HepG2 (cell line): ENCODE data around the gene RNF11. TPM values are rescaled to one million over a fixed set of nuclear protein-coding genes. Genes with fewer than 3 reads are reported as not detected.
A peak's percentile ranks its signal among the peaks of the same experiment; 100 is the strongest.

ENCODE experiments used
- ATAC-seq: fragments of 200-7000 bp; cut with Tn5 transposase; 3 replicates; pipeline ENCODE4 v1.9.1; 2020; ENCODE audit warnings: mild to moderate bottlenecking, moderate library complexity
- BruUV-seq: library from RNA; stranded (reverse); fragments of 400-500 nt; replicated peaks from 2 replicates; lab custom pipeline; 2021; lab: Mats Ljungman, UMichigan
- CTCF ChIA-PET: fragments of 300-600 bp; formaldehyde crosslinking; extraction: SDS; loops from one replicate; lab custom pipeline; 2021; ENCODE audit warnings: low total read pairs, inconsistent platforms, low intra/inter-chr PET ratio; lab: Yijun Ruan, JAX
- POLR2A ChIA-PET: fragments of 350-600 bp; sonication (Branson Sonifier 250); formaldehyde crosslinking; loops from one replicate; lab custom pipeline; 2020; ENCODE audit warnings: antibody characterized with exemption, inconsistent platforms; lab: Yijun Ruan, JAX
- DNase-seq: peaks from one replicate; pipeline ENCODE4 v3.0.0-alpha.2; 2015; ENCODE audit warnings: low spot score
- FAIRE-seq: peaks from 3 replicates; lab custom pipeline; 2011; peaks lifted over from hg19 to GRCh38; lab: Jason Lieb, UNC
- H2AFZ ChIP-seq: one replicate; pipeline ENCODE4 v1.6.1; 2011; ENCODE audit warnings: low read length, inconsistent platforms
- H3K27ac ChIP-seq: fragments of 300-600 bp; 3 replicates; pipeline ENCODE4 v1.8.0; 2011; ENCODE audit warnings: mixed run types, mild to moderate bottlenecking, mixed read lengths, low read length, inconsistent platforms; ENCODE audit not compliant: insufficient read depth; ENCODE audit errors: extremely low read length
- H3K27me3 ChIP-seq, 2 experiments: fragments of 200-600 bp in 1 of 2; 2 replicates in 1 of 2; 3 replicates in 1 of 2; pipeline versions ENCODE4 v1.6.0 to v1.8.0; 2011; ENCODE audit warnings: low read length in 2 of 2, mild to moderate bottlenecking in 2 of 2, moderate library complexity in 2 of 2, inconsistent platforms in 1 of 2; ENCODE audit not compliant: insufficient read depth in 2 of 2, control insufficient read depth in 1 of 2
- H3K36me3 ChIP-seq, 2 experiments: fragments of 200-600 bp in 1 of 2; replicated peaks in 1 of 2; 2 replicates in 1 of 2; 3 replicates in 1 of 2; pipeline versions ENCODE4 v1.5.1 to v1.8.0; 2011; ENCODE audit warnings: low read length in 2 of 2, inconsistent platforms in 1 of 2; ENCODE audit not compliant: insufficient read depth in 2 of 2, control insufficient read depth in 1 of 2
- H3K4me1 ChIP-seq: 2 replicates; pipeline ENCODE4 v1.5.1; 2012; ENCODE audit warnings: low read length, inconsistent platforms; ENCODE audit not compliant: insufficient read depth
- H3K4me2 ChIP-seq: 2 replicates; pipeline ENCODE4 v1.6.0; 2011; ENCODE audit warnings: low read depth, low read length, inconsistent platforms
- H3K4me3 ChIP-seq, 3 experiments: fragments of 200-600 bp in 1 of 3; sonication (generic), shearing (Covaris generic) in 1 of 3; replicated peaks in 1 of 3; 2 replicates each; pipeline ENCODE4 v1.5.1; 2011 to 2016; ENCODE audit warnings: low read length in 3 of 3, inconsistent platforms in 2 of 3, low read depth in 2 of 3, mild to moderate bottlenecking in 2 of 3, control low read depth in 1 of 3, mixed read lengths in 1 of 3; ENCODE audit not compliant: insufficient read depth in 1 of 3
- H3K79me2 ChIP-seq: one replicate; pipeline ENCODE4 v1.6.1; 2011; ENCODE audit warnings: low read length, inconsistent platforms; ENCODE audit not compliant: insufficient read depth
- H3K9ac ChIP-seq: 2 replicates; pipeline ENCODE4 v1.6.0; 2011; ENCODE audit warnings: mild to moderate bottlenecking, low read depth, low read length, inconsistent platforms; ENCODE audit not compliant: insufficient read depth
- H3K9me3 ChIP-seq: 2 replicates; pipeline ENCODE4 v1.5.1; 2012; ENCODE audit warnings: mild to moderate bottlenecking, low read length
- H4K20me1 ChIP-seq: 2 replicates; pipeline ENCODE4 v1.6.0; 2011; ENCODE audit warnings: inconsistent platforms, mild to moderate bottlenecking, low read length, moderate library complexity; ENCODE audit not compliant: insufficient read depth
- ATF3 ChIP-seq: sonication (generic); formaldehyde crosslinking; IDR thresholded peaks from 2 replicates; pipeline ENCODE4 v1.4.0; 2020; ENCODE audit warnings: missing genetic modification reagents
- CSRNP1 ChIP-seq: sonication (generic); formaldehyde crosslinking; IDR thresholded peaks from 2 replicates; pipeline ENCODE4 v1.8.1; 2023; ENCODE audit warnings: mild to moderate bottlenecking, missing genetic modification reagents
- DNMT1 ChIP-seq: sonication (generic); formaldehyde crosslinking; IDR thresholded peaks from 2 replicates; pipeline ENCODE4 v1.5.1; 2020; ENCODE audit warnings: mild to moderate bottlenecking, missing genetic modification reagents
- HDAC1 ChIP-seq: sonication (generic); formaldehyde crosslinking; IDR thresholded peaks from 2 replicates; pipeline ENCODE4 v1.5.1; 2020; ENCODE audit warnings: mild to moderate bottlenecking, missing genetic modification reagents
- HNF4A ChIP-seq: sonication (generic); formaldehyde crosslinking; IDR thresholded peaks from 2 replicates; pipeline ENCODE4 v1.4.0; 2020; ENCODE audit warnings: missing genetic modification reagents
- JUN ChIP-seq: sonication (generic); formaldehyde crosslinking; IDR thresholded peaks from 2 replicates; pipeline ENCODE4 v1.4.0; 2020; ENCODE audit warnings: mild to moderate bottlenecking, missing genetic modification reagents
- KDM1A ChIP-seq: IDR thresholded peaks from 2 replicates; pipeline ENCODE4 v1.6.1; 2016; ENCODE audit warnings: missing compliant biosample characterization
- NFE2L2 ChIP-seq: fragments of 150-350 bp; IDR thresholded peaks from 2 replicates; pipeline ENCODE4 v1.6.1; 2014; ENCODE audit warnings: low read length
- RBM39 ChIP-seq: fragments of 200-400 bp; formaldehyde crosslinking; IDR thresholded peaks from one replicate; pipeline ENCODE4 v1.6.1; 2018; ENCODE audit warnings: antibody characterized with exemption, mild to moderate bottlenecking, low read depth, low read length; ENCODE audit not compliant: poor library complexity, severe bottlenecking
- SALL1 ChIP-seq: sonication (generic); formaldehyde crosslinking; IDR thresholded peaks from 2 replicates; pipeline ENCODE4 v1.8.0; 2022; ENCODE audit warnings: mild to moderate bottlenecking, missing genetic modification reagents
- SMAD1 ChIP-seq: sonication (generic); formaldehyde crosslinking; IDR thresholded peaks from 2 replicates; pipeline ENCODE4 v1.4.0; 2020; ENCODE audit warnings: missing genetic modification reagents, low read depth, mild to moderate bottlenecking, borderline replicate concordance
- SNRNP70 ChIP-seq: fragments of 200-400 bp; formaldehyde crosslinking; IDR thresholded peaks from 2 replicates; pipeline ENCODE4 v1.6.1; 2017; ENCODE audit warnings: mild to moderate bottlenecking, low read depth, low read length, moderate library complexity
- SP140L ChIP-seq: sonication (generic); formaldehyde crosslinking; IDR thresholded peaks from 2 replicates; pipeline ENCODE4 v1.4.0; 2020; ENCODE audit warnings: missing genetic modification reagents, borderline replicate concordance
- THYN1 ChIP-seq: sonication (generic); formaldehyde crosslinking; IDR thresholded peaks from 2 replicates; pipeline ENCODE4 v1.8.1; 2023; ENCODE audit warnings: low read depth, mild to moderate bottlenecking, moderate library complexity, missing genetic modification reagents, borderline replicate concordance
- ZBTB7B ChIP-seq: sonication (generic); formaldehyde crosslinking; IDR thresholded peaks from 2 replicates; pipeline ENCODE4 v1.4.0; 2020; ENCODE audit warnings: missing genetic modification reagents
- ZFP36L1 ChIP-seq: sonication (generic); formaldehyde crosslinking; IDR thresholded peaks from 2 replicates; pipeline ENCODE4 v1.8.0; 2022; ENCODE audit warnings: mild to moderate bottlenecking, missing genetic modification reagents, moderate library complexity
- ZNF546 ChIP-seq: sonication (generic); formaldehyde crosslinking; conservative IDR thresholded peaks from 2 replicates; pipeline ENCODE4 v1.8.1; 2023; ENCODE audit warnings: mild to moderate bottlenecking, missing genetic modification reagents
- ZNF703 ChIP-seq: sonication (generic); formaldehyde crosslinking; IDR thresholded peaks from 2 replicates; pipeline ENCODE4 v1.5.1; 2020; ENCODE audit warnings: missing genetic modification reagents, mild to moderate bottlenecking, moderate library complexity, borderline replicate concordance
- WGBS: methylation state at CpG from one replicate; pipeline ENCODE4 v1.1.6; 2017; ENCODE audit warnings: low lambda C conversion rate; 5-methylcytosine and 5-hydroxymethylcytosine counted together
- in situ Hi-C: cut with HindIII; loops from 2 replicates; pipeline ENCODE4 v1.10.0; 2017; ENCODE audit warnings: low pct_unique_long_range_greater_than_20kb; ENCODE audit not compliant: extremely low pct_ligation_motif_present
- intact Hi-C: fragments of 100-400 bp; cut with micrococcal nuclease; formaldehyde crosslinking; loops from one replicate; pipeline ENCODE4 v1.10.0; 2022; ENCODE audit not compliant: unreplicated experiment
- polyA plus RNA-seq, 8 experiments: library from polyadenylated mRNA; depleted of rRNA in 3 of 8; stranded (reverse) in 7 of 8; unstranded in 1 of 8; fragments of >200 nt; fragmentation: Illumina TruSeq in 4 of 8; extraction: Trizol in 4 of 8; gene quantifications; 2 replicates each; pipeline versions ENCODE4 v1.2.1 to v1.2.3, GENCODE V29; 2011 to 2016; ENCODE audit warnings: low read depth in 4 of 8, missing spikeins in 1 of 8, mixed read lengths in 1 of 8; ENCODE audit not compliant: insufficient read depth in 1 of 8
- total RNA-seq, 5 experiments: library from RNA; depleted of rRNA; stranded (reverse); fragments of >200 nt; fragmentation: Illumina TruSeq; extraction: Trizol; gene quantifications; 2 replicates each; pipeline ENCODE4 v1.2.3, GENCODE V29; 2016; ENCODE audit warnings: low read depth in 1 of 5

Gene RNF11
- total and polyA plus RNA-seq, 2 of the 13 experiments (the other 11 are each of a cell fraction or from before 2014, with no cell fraction given), result 41.2 to 48.8 TPM

GRCh38 chr1:51203874-51204245 lies 32.2 kb upstream of the RNF11 start (continued):
- TF ChIP-seq ZNF703 (no peak), SNRNP70 (no peak), SP140L (CRISPR knock-in tag) (no peak)

- TF ChIP-seq NFE2L2 (no peak), DNMT1 (no peak), RBM39 (no peak), HDAC1 (no peak)
- Histone ChIP-seq H3K9me3 (no peaks in the 10 kb centered on the region), H3K4me3 (no peak overlapping the region), H3K36me3 (no peaks in the 10 kb centered on the region), H3K79me2 (no peaks in the 10 kb centered on the region), H3K4me2 (no peak overlapping the region), H3K4me1 (peaks cover 22% of the 10 kb centered on the region), H3K9ac (no peak overlapping the region), H4K20me1 (no peaks in the 10 kb centered on the region), H2AFZ (no peak overlapping the region), H3K27me3 (no peaks in the 10 kb centered on the region; a peak in 1 of 5 replicates), H3K27ac (no peak overlapping the region)
- CTCF ChIA-PET, result no interaction called here
- 40% methylated on average over 3 of the region's 3 CpGs for WGBS
- DNase-seq (no peak), FAIRE-seq (no peak), ATAC-seq (no peak; the same call in 2 of the 3 replicates)
- intact Hi-C loops (no loop called here), in situ Hi-C loops (no loop called here)
- no TSS peak for BruUV-seq
- POLR2A ChIA-PET, result no interaction called here
These were observed 26.0 kb upstream of the RNF11 start for GRCh38 chr1:51210055-51210454.

- Histone ChIP-seq H3K4me3 (no peak overlapping the region), H3K79me2 (no peaks in the 10 kb centered on the region), H3K4me2 (no peak overlapping the region), H3K9me3 (no peaks in the 10 kb centered on the region), H3K36me3 (no peaks in the 10 kb centered on the region), H3K4me1 (peaks cover 29% of the 10 kb centered on the region), H3K27ac (no peak overlapping the region), H2AFZ (no peak overlapping the region), H3K27me3 (no peaks in the 10 kb centered on the region; a peak in 1 of 5 replicates), H3K9ac (no peak overlapping the region), H4K20me1 (no peaks in the 10 kb centered on the region)
- in situ Hi-C loops (no loop called here), intact Hi-C loops (no loop called here)
- peak; percentile 75 for ATAC-seq
- CTCF ChIA-PET, result no interaction called here
- 4% methylated on average over 3 of the region's 3 CpGs for WGBS
- POLR2A ChIA-PET, result no interaction called here
- TF ChIP-seq ATF3 (CRISPR knock-in tag), result no peak
- TF ChIP-seq ZFP36L1 (CRISPR knock-in tag), result no peak
- TF ChIP-seq JUN (CRISPR knock-in tag), result no peak
- no peak for TF ChIP-seq KDM1A (CRISPR knock-in tag)
- TF ChIP-seq THYN1, result no peak
- TF ChIP-seq SMAD1 (CRISPR knock-in tag), result no peak
- no peak for TF ChIP-seq ZNF546 (CRISPR knock-in tag)
- 0 out of 2 replicates have a peak, but pooled peaks have one; percentile 22 for TF ChIP-seq SALL1 (CRISPR knock-in tag)
- TF ChIP-seq NFE2L2, result no peak
- TF ChIP-seq CSRNP1 (CRISPR knock-in tag), result no peak
- TF ChIP-seq HNF4A (CRISPR knock-in tag), result peak; percentile 42
- TF ChIP-seq ZBTB7B (CRISPR knock-in tag), result no peak
- no peak for DNase-seq
- FAIRE-seq, result no peak
- BruUV-seq, result no TSS peak
These were observed 25.4 kb upstream of the RNF11 start for GRCh38 chr1:51210676-51211075.
